Left colon (tissue), 2 donors: Measurements from ENCODE around the gene ANO3. TPM values are rescaled to one million over a fixed set of nuclear protein-coding genes. Genes with fewer than 3 reads are reported as not detected.
"Not testable (repeated sequence)": the region's sequence is repeated elsewhere in the genome, so short reads cannot be mapped to it uniquely, and the experiment has no call there.

ENCODE experiments used
- ATAC-seq: fragments of 200-7000 bp; cut with Tn5 transposase; one replicate; pipeline ENCODE4 v1.9.1; 2020; ENCODE audit warnings: mild to moderate bottlenecking, moderate library complexity
- DNase-seq, 2 donors: peaks; one replicate each; pipeline ENCODE4 v3.0.0-alpha.2; 2020
- intact Hi-C, 2 donors: fragments of 100-400 bp; cut with DNase I in 1 of 2; cut with micrococcal nuclease in 1 of 2; formaldehyde crosslinking; loops; one replicate each; pipeline versions ENCODE4 v1.11.2 to v1.14.0; 2022; cut with DNase I, micrococcal nuclease
- total RNA-seq, 2 donors: library from RNA; stranded (reverse); fragmentation: NEBNext Ultra II Directional; extraction: Animal tissue kit (Norgen Biotek cat#: 25700); gene quantifications; one replicate each; pipeline ENCODE4 v1.2.1, GENCODE V29; 2021
- donor health status: DM: no; HTN: no; CAD: no.
- donor health status: DM: yes; HTN: yes; CAD: no.

Gene ANO3
- total RNA-seq, 2 donors from 2014 or later: 0.09 to 0.36 TPM

- DNase-seq (no peak), ATAC-seq (no peak)
- intact Hi-C loops: no loop called here
Observed at GRCh38 chr11:26599425-26599824, 267.5 kb downstream of the ANO3 start.

DNA sequence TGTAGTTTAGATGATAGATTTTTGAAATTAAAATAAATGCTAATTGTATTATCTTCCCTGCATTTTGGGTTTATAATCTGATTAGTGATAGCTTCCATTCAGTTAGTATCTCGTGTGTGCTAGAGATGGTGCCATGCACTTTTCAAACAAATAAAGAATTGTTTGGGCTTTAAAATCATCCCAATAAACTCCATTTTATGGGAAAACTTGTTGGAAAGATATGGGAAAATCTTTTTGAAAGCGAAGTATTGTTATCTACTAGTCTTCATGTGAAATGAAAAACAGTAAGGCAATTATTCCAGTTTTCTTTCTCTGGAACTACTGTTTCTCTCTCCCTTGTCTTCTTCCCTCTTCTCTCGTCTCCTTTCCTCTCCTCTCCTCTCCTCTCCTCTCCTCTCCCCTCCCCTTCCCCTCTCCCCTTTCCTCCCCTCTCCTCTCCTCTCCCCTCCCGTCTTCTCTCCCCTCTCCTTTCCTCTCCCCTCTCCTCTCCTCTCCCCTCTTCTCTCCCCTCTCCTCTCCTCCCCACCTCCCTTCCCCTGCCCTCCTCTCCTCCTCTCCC, 268.0 kb downstream of the ANO3 start:
- ATAC-seq (no peak), DNase-seq (no peak)
- intact Hi-C loops: no loop called here

DNA sequence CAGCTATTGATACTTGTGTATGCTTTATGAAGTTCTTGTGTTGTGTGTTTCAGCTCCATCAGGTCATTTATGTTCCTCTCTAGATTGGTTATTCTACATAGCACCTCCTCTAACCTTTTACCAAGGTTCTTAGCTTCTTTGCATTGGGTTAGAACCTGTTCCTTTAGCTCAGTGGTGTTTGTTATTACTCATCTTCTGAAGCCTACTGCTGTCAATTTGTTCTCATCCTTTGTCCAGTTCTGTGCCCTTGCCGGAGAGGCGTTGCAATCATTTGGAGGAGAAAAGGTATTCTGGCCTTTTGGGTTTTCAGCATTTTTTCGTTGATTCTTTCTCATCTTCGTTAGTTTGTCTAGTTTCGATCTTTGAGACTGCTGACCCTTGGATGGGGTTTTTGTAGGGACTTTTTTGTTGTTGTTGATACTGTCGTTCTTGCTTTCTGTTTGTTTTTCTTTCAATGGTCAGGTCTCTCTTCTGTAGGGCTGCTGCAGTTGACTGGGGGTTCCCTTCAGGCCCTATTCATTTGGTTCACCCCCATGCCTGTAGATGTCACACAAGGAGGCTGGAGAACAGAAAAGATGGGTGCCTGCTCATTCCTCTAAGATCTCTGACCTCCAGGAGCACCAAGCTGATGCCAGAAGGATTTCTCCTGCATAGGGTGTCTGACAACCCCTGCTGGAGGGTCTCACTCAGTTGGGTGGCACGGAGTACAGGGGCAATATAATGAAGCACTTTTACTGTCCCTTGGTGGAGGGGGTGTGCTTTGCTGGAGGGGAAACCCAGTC, 276.0 kb downstream of the ANO3 start:
- intact Hi-C loops: no loop called here
- ATAC-seq: no peak
- DNase-seq: no peak

DNA sequence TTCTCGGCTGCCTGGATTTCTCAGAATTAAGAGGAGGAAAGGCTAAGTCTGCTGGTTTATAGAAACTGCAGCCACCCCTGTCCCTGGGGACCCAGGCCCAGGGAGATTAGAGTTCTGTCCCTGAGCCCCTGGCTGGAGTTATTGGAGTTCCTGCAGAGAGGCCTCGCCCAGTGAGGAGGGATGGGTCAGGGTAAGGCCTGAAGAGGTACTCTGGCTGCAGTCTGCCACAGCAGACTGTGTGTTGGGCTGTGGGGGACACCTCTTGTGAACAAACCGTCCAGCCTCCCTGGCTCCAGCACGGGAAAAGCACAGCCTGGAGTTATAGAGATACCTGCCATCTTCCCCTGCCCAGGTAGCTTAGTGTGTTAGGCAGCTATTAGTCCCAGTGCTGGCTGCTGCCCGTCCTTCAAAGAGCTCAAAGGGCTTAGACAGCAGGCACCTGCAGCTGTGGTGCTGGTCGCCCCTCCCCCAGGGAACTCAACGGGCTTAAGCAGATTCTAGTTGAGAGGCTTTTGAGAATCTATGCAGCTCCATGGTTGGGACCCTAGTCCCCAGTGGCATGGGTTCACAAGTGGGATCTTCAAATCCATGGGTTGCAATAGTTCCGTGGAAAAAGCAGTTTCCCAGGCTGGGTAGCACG, 276.7 kb downstream of the ANO3 start:
- intact Hi-C loops: no loop called here
- no peak for DNase-seq
- ATAC-seq: no peak

- intact Hi-C loops: no loop called here
- ATAC-seq: no peak
- no peak for DNase-seq
Observed at GRCh38 chr11:26613759-26614158, 281.8 kb downstream of the ANO3 start.

DNA sequence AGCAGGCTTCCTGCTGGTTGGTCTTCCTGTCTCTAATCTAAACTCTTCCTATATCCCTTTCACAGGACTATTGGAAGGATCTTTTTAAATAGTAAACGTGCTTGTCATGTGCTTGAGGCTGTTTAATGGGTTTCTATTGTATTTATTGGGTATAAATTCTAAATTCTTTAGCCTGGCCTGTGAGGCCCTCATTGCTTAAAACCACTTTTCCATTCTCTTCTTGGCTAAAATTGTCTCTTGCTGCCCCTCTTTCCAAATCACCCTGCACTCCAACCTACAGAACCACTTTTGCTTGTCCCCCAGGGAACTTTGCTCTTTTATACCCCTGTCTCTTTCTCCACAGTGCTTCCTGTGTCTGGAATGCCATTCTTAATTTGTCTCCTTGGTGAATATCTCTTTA, 286.5 kb downstream of the ANO3 start:
- DNase-seq: no peak
- ATAC-seq: no peak
- intact Hi-C loops: no loop called here

- DNase-seq (no peak), ATAC-seq (no peak)
- intact Hi-C loops: no loop called here
Observed at GRCh38 chr11:26620282-26621045, 288.5 kb downstream of the ANO3 start.

DNA sequence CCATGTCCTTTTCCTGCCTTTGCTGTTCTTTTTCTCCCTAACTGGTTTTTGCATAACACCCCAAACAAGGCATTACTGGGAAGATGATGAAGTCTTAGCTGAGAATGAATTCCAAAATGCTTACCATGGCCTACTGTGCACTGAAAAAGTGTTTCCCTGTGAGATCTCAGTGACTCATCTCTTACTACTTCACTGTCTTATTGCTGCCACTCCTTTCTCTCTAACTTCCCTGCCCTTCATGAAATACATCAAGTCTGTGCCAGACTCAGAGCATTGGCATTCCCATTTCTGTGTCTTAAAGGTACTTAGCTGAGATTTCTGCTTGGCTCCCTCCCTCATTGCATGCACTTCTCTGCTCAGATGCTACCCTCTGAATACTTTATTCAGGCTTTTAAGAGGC, 289.2 kb downstream of the ANO3 start:
- intact Hi-C loops: no loop called here
- no peak for DNase-seq
- ATAC-seq: no peak

DNA sequence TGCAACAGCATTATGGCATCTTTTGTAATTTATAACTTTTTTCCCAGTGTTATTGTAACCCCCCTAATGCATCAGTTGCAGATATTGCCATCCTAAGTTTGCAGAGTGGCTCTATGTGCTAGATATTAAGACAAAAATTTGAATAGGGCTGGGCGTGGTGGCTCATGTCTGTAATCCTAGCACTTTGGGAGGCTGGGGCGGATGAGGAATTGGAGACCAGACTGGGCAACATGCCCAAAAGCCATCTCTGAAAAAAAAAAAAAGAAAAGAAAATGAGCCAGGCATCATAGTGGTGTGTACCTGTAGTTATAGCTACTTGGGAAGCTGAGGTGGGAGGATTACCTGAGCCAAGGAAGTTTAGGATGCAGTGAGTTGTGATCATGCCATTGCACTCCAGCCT, 290.3 kb downstream of the ANO3 start:
- intact Hi-C loops: no loop called here
- ATAC-seq (no peak), DNase-seq (no peak)

DNA sequence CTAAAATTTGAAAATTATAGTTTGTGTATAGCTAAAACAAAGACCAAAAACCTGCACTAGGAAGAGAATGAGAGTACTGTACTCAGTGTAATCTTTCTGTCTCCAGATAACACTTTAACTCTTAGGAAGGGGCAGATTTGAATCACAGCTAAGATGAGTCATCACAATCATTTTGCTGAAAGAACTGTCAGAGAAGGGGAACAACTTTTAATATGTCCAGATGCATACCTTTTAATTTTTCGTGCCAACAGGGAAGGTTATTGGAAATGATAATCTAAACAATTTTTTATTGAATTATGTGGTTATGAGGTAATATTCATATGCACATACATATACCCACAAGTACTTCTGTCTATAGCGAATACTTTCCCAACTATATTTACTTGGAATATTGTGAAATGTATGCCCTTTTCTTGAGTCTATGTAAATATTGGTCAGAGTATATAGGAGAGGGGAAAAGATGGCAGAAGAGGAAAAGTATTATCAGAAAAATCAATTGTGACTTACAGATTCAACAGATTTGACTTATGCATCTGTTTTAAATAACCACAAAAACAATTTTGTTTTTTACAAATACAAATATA, 291.2 kb downstream of the ANO3 start:
- intact Hi-C loops: no loop called here
- DNase-seq: no peak
- no peak for ATAC-seq

DNA sequence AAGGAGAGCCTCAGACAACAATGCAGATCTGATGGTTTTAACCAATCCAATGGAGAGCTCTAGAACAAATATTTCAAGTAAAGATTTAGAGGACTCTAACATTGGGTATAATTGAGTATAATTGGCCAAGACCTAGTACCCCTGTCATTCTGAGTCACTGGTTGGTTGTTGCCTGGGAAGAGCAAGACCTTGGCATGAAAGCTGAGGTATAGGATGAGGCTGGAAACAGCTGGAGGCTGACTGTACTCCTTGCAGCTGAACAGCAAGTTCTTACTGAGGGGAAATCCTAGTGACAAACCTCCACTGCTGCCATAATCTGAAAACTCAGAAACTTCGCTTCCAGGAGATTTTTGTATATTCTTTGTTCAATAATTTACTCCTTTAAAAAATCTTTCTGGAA, 294.4 kb downstream of the ANO3 start:
- ATAC-seq: no peak
- no peak for DNase-seq
- intact Hi-C loops: no loop called here

GRCh38 chr11:26632691-26633159, 300.8 kb downstream of the ANO3 start:
- intact Hi-C loops: no loop called here
- ATAC-seq: no peak

DNA sequence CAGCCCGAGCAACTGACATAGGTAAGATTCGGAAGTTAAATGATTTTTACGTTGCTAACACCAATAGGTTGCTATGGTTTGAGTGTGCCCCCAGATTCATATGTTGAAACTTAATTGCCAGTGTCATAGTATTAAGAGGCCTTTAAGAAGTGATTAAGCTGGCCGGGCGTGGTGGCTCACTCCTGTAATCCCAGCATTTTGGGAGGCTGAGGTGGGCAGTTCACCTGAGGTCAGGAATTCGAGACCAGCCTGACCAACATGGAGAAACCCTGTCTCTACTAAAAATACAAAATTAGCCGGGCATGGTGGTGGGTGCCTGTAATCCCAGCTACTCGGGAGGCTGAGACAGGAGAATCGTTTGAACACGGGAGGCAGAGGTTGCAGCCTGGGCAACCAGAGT, 311.4 kb downstream of the ANO3 start:
- intact Hi-C loops: loop anchor here in 1 of 2 donors (10.0 kb wide), 1 partner anchor 349 kb away; no protein-coding TSS in a partner anchor
- ATAC-seq, DNase-seq: not testable (repeated sequence)

More at GRCh38 chr11:26632691-26633159, 300.8 kb downstream of the ANO3 start:
- DNase-seq: no peak

- intact Hi-C loops: loop anchor here in 1 of 2 donors (10.0 kb wide), 1 partner anchor 355 kb away; no protein-coding TSS in a partner anchor
- ATAC-seq (peak; percentile 88), DNase-seq (peak; percentile 56 to 68)
Observed at GRCh38 chr11:26649884-26650283, 318.0 kb downstream of the ANO3 start.

DNA sequence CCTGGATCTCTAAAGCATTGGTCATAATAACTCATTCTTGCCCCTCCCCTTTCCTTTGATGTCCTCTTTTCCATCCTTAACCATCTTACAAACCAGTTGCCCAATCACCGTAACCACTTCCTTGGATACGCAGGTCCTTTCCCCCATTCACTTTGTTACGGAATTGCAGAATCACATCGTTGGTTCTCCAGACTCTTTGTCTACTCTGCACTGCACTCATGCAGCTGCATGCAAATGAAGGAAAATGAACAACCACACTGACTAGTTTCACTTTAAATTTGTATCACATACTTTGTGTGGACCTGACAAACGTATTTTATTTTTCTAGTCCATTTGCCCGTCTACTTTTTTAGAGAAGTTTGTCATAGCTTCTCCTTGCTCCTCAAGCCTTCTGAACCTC, 320.0 kb downstream of the ANO3 start:
- ATAC-seq (no peak), DNase-seq (no peak)
- intact Hi-C loops: no loop called here

- DNase-seq: no peak
- intact Hi-C loops: no loop called here
- no peak for ATAC-seq
Observed at GRCh38 chr11:26655287-26655686, 323.4 kb downstream of the ANO3 start.

- intact Hi-C loops: no loop called here
- ATAC-seq: no peak
Observed at GRCh38 chr11:26662916-26663315, 331.0 kb downstream of the ANO3 start.

GRCh38 chr11:26665036-26665435, 333.1 kb downstream of the ANO3 start:
- intact Hi-C loops: no loop called here
- DNase-seq (no peak), ATAC-seq (no peak)

More at GRCh38 chr11:26662916-26663315, 331.0 kb downstream of the ANO3 start:
- DNase-seq: no peak

- DNase-seq (no peak), ATAC-seq (no peak)
- intact Hi-C loops: no loop called here
Observed at GRCh38 chr11:26665946-26666345, 334.0 kb downstream of the ANO3 start.
